Liver (tissue), 9 donors: ENCODE measurements around the gene TMEM98. TPM values are rescaled to one million over a fixed set of nuclear protein-coding genes. Genes with fewer than 3 reads are reported as not detected.

Experiments used
- DNase-seq: peaks from one replicate; pipeline ENCODE4 v3.0.0-alpha.2; 2017; ENCODE audit warnings: low spot score
- H3K27ac ChIP-seq, 2 donors: one replicate each; pipeline ENCODE4 v1.7.0; 2013; ENCODE audit warnings: inconsistent platforms in 2 of 2, low read length in 2 of 2, control low read depth in 1 of 2, low read depth in 1 of 2, mild to moderate bottlenecking in 1 of 2
- H3K27me3 ChIP-seq, 4 donors: one replicate each; pipeline versions ENCODE4 v1.6.1 to v1.7.0; 2013; ENCODE audit warnings: low read length in 3 of 4, inconsistent platforms in 1 of 4, mild to moderate bottlenecking in 1 of 4, moderate library complexity in 1 of 4; ENCODE audit not compliant: control insufficient read depth in 4 of 4, insufficient read depth in 4 of 4
- H3K36me3 ChIP-seq, 4 donors: one replicate each; pipeline versions ENCODE4 v1.6.1 to v1.7.0; 2013; ENCODE audit warnings: low read length in 3 of 4, mild to moderate bottlenecking in 3 of 4, low read depth in 1 of 4, moderate library complexity in 1 of 4; ENCODE audit not compliant: control insufficient read depth in 4 of 4, insufficient read depth in 3 of 4
- H3K4me1 ChIP-seq, 4 donors: one replicate each; pipeline versions ENCODE4 v1.6.1 to v1.7.0; 2013; ENCODE audit warnings: low read length in 3 of 4, mild to moderate bottlenecking in 3 of 4, moderate library complexity in 1 of 4; ENCODE audit not compliant: control insufficient read depth in 4 of 4, insufficient read depth in 4 of 4
- H3K4me3 ChIP-seq, 3 donors: one replicate each; pipeline versions ENCODE4 v1.6.1 to v1.7.0; 2013; ENCODE audit warnings: low read length in 3 of 3, control low read depth in 1 of 3, low read depth in 1 of 3, mild to moderate bottlenecking in 1 of 3
- H3K9ac ChIP-seq, 2 donors: one replicate each; pipeline ENCODE4 v1.7.0; 2013; ENCODE audit warnings: low read length in 2 of 2, mild to moderate bottlenecking in 2 of 2, moderate library complexity in 2 of 2, control low read depth in 1 of 2, low read depth in 1 of 2
- H3K9me3 ChIP-seq, 4 donors: one replicate each; pipeline versions ENCODE4 v1.6.1 to v1.7.0; 2013; ENCODE audit warnings: low read length in 3 of 4; ENCODE audit not compliant: control insufficient read depth in 4 of 4
- ATF3 ChIP-seq: IDR thresholded peaks from 2 replicates; pipeline ENCODE4 v1.6.1; 2016; ENCODE audit warnings: antibody characterized with exemption
- EGR1 ChIP-seq, 2 donors: IDR thresholded peaks; 2 replicates each; pipeline ENCODE4 v1.6.1; 2016 to 2018; ENCODE audit warnings: antibody characterized with exemption in 2 of 2, low read depth in 2 of 2
- FOXA1 ChIP-seq: IDR thresholded peaks from 2 replicates; pipeline ENCODE4 v1.6.1; 2016; ENCODE audit warnings: antibody characterized with exemption
- GABPA ChIP-seq, 2 donors: IDR thresholded peaks in 1 of 2; conservative IDR thresholded peaks in 1 of 2; 2 replicates each; pipeline ENCODE4 v1.6.1; 2016; ENCODE audit warnings: antibody characterized with exemption in 2 of 2, mild to moderate bottlenecking in 1 of 2, moderate library complexity in 1 of 2
- HNF4A ChIP-seq, 2 donors: conservative IDR thresholded peaks; 2 replicates each; pipeline ENCODE4 v1.6.1; 2016; ENCODE audit warnings: antibody characterized with exemption in 2 of 2, mild to moderate bottlenecking in 2 of 2
- JUND ChIP-seq, 2 donors: IDR thresholded peaks; 2 replicates each; pipeline ENCODE4 v1.6.1; 2016; ENCODE audit warnings: antibody characterized with exemption in 2 of 2
- MAX ChIP-seq: IDR thresholded peaks from 2 replicates; pipeline ENCODE4 v1.6.1; 2016; ENCODE audit warnings: antibody characterized with exemption
- RAD21 ChIP-seq, 2 donors: IDR thresholded peaks; 2 replicates each; pipeline ENCODE4 v1.6.1; 2016; ENCODE audit warnings: antibody characterized with exemption in 2 of 2, mild to moderate bottlenecking in 2 of 2
- REST ChIP-seq: IDR thresholded peaks from 2 replicates; pipeline ENCODE4 v1.6.1; 2016; ENCODE audit warnings: antibody characterized with exemption, mild to moderate bottlenecking
- RXRA ChIP-seq, 2 donors: IDR thresholded peaks; 2 replicates each; pipeline ENCODE4 v1.6.1; 2017 to 2018; ENCODE audit warnings: antibody characterized with exemption in 2 of 2, mild to moderate bottlenecking in 1 of 2
- SP1 ChIP-seq: IDR thresholded peaks from 2 replicates; pipeline ENCODE4 v1.6.1; 2018; ENCODE audit warnings: antibody characterized with exemption, mild to moderate bottlenecking
- YY1 ChIP-seq: IDR thresholded peaks from 2 replicates; pipeline ENCODE4 v1.6.1; 2016; ENCODE audit warnings: antibody characterized with exemption, mild to moderate bottlenecking
- ZBTB33 ChIP-seq: IDR thresholded peaks from 2 replicates; pipeline ENCODE4 v1.6.1; 2016; ENCODE audit warnings: antibody characterized with exemption
- WGBS: extraction: QIAGEN DNeasy Blood & Tissue Kit; methylation state at CpG from one replicate; pipeline ENCODE4 v1.1.7; 2013; 5-methylcytosine and 5-hydroxymethylcytosine counted together
- polyA plus RNA-seq, 2 donors: library from polyadenylated mRNA; stranded (reverse) in 1 of 2; unstranded in 1 of 2; fragments of 200-250 nt in 1 of 2; fragments of >200 nt in 1 of 2; fragmentation: Nextera tagmentation in 1 of 2; extraction: Ambion mirVana in 1 of 2; gene quantifications; one replicate each; pipeline versions ENCODE4 v1.2.1 to v1.2.3, GENCODE V29; 2013 to 2015
- total RNA-seq, 2 donors: library from RNA; depleted of rRNA; stranded (reverse); fragments of >200 nt; gene quantifications; one replicate each; pipeline ENCODE4 v1.2.3, GENCODE V29; 2014
- donor health status: healthy.
- donor health status: healthy.
- donor health status: healthy.
- donor health status: healthy.
- donor health status: healthy.

TMEM98 gene
- total and polyA plus RNA-seq, 4 donors: 7.0 to 17.5 (median 10.7) TPM

GRCh38 chr17:32940706-32941390 is 12.9 kb downstream of the TMEM98 start:
- TF ChIP-seq MAX: no peak
- Histone ChIP-seq H3K9ac (no peak overlapping the region), H3K36me3 (peaks cover 0 to 2% (median 0%) of the 10 kb centered on the region in 4 donors), H3K4me1 (no peaks in the 10 kb centered on the region), H3K9me3 (no peaks in the 10 kb centered on the region), H3K27me3 (no peaks in the 10 kb centered on the region), H3K27ac (no peak overlapping the region), H3K4me3 (no peak overlapping the region)
- WGBS: 89% methylated on average over 10 of the region's 10 CpGs
- DNase-seq: no peak

- no peaks in the 10 kb centered on the region for H3K9me3 ChIP-seq
- no peak for DNase-seq
- peaks cover 0 to 3% (median 0%) of the 10 kb centered on the region in 4 donors for H3K4me1 ChIP-seq
- H3K36me3 ChIP-seq: peaks cover 0 to 2% (median 0%) of the 10 kb centered on the region in 4 donors
- no peak overlapping the region for H3K4me3 ChIP-seq
- H3K9ac ChIP-seq: no peak overlapping the region
- 94% methylated on average over 8 of the region's 8 CpGs for WGBS
- no peak overlapping the region for H3K27ac ChIP-seq
- TF ChIP-seq SP1 (no peak), MAX (no peak), EGR1 (IDR thresholded peaks at IDR 0.05; ENCODE audit: low read depth in 2 of 2) (no peak), GABPA (IDR thresholded peaks at IDR 0.05 in 1 of 2, conservative IDR thresholded peaks at IDR 0.05 in 1 of 2) (no peak), JUND (IDR thresholded peaks at IDR 0.05) (no peak), REST (no peak), FOXA1 (no peak), RXRA (IDR thresholded peaks at IDR 0.05) (no peak), YY1 (no peak), ZBTB33 (no peak), RAD21 (IDR thresholded peaks at IDR 0.05) (no peak), HNF4A (conservative IDR thresholded peaks at IDR 0.05) (no peak), ATF3 (no peak)
- no peaks in the 10 kb centered on the region for H3K27me3 ChIP-seq
Measured at GRCh38 chr17:32941419-32942032, 13.6 kb downstream of the TMEM98 start.
